Measurements from ENCODE around the gene MID1.

GRCh38 chrX:10579112-10580011 is 41.0 kb downstream of the MID1 start:
- TF ChIP-seq CTCF (conservative IDR thresholded peaks at IDR 0.05) (no peak), EZH2 (IDR thresholded peaks at IDR 0.05; ENCODE audit: low read depth) (no peak)

Measured in PC-9 (cell line).